ENCODE results near the gene GPN3. TPM values are rescaled to one million over a fixed set of nuclear protein-coding genes. Genes with fewer than 3 reads are reported as not detected.

The GPN3 gene
- total and polyA plus RNA-seq, 2 of the 8 experiments (the other 6 are each of a cell fraction or from before 2014, with no cell fraction given) = 49.7 to 52.9 TPM

DNA sequence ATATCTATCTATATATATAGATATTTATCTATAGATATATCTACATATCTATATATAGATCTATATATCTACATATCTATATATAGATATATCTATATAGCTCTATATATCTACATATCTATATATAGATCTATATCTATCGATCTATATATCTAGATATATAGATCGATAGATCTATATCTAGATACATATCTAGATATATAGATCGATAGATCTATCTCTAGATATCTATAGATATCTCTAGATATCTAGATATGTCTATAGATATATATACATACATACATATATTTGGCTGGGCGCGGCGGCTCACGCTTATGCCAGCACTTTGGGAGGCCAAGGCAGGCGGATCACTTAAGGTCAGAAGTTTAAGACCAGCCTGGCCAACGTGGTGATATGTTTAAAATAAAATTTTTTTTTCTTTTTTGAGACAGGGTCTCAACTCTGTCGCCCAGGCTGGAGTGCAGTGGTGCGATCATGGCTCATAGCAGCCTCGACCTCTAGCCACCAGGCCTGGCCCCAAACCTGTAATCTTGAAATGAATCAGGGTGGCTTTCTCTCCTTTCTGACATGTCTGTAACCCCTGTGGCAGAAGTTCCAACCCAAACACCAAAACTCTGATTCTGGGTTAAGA is 36.0 kb downstream of the GPN3 start:
- H3K27ac ChIP-seq (ENCODE audit: low read depth, low read length) = no peak overlapping the region
- POLR2A ChIA-PET (ENCODE audit: partially characterized antibody) = interaction anchor here (0.5 to 1.5 kb wide), 13 partner anchors 11 to 281 kb away, joined by 3 to 11 read pairs (median 5); partner anchors contain the start of genes ANAPC7, ARPC3, ATP2A2 and FAM216A
- H4K20me1 ChIP-seq (replicated peaks in 1 of 2; ENCODE audit: control insufficient read depth in 1 of 2, insufficient read depth in 2 of 2, low read length in 2 of 2) = no peaks in the 10 kb centered on the region
- H2BK20ac ChIP-seq (ENCODE audit: low read length) = no peak overlapping the region
- H2BK12ac ChIP-seq (ENCODE audit: low read depth, low read length) = no peak overlapping the region
- no peak overlapping the region for H4K8ac ChIP-seq (ENCODE audit: extremely low read depth, insufficient read depth, low read length)
- H3K4me3 ChIP-seq (ENCODE audit: extremely low read depth in 1 of 4, insufficient read depth in 2 of 4, low read depth in 3 of 4, low read length in 4 of 4) = peak overlapping the region in 1 of 4 experiments; percentile 65; a peak in 1 of 8 replicates
- no peak overlapping the region for H4K5ac ChIP-seq (ENCODE audit: insufficient read length, low read depth, low read length)
- no peak overlapping the region for H3K18ac ChIP-seq (ENCODE audit: extremely low read depth, low read length)
- no peaks in the 10 kb centered on the region for H3K23me2 ChIP-seq (ENCODE audit: low read depth, low read length)
- H3K23ac ChIP-seq (ENCODE audit: insufficient read length) = no peak overlapping the region
- 93% methylated on average over 12 of the region's 12 CpGs; no CpG with 5 or more reads in 1 of the 2 experiments for WGBS, 2 experiments (ENCODE audit: extremely low coverage in 1 of 2, insufficient coverage in 1 of 2, insufficient read length in 1 of 2, insufficient replicate concordance in 2 of 2, low coverage in 1 of 2, low lambda C conversion rate in 2 of 2, missing lambda C conversion rate in 1 of 2)
- no peak overlapping the region for H3K9ac ChIP-seq (replicated peaks in 1 of 4; ENCODE audit: extremely low read depth in 1 of 4, low read depth in 3 of 4, low read length in 3 of 4)
- H3K4ac ChIP-seq (replicated peaks; ENCODE audit: insufficient read length, low read depth, low read length) = no peak overlapping the region
- no peak overlapping the region for H2BK120ac ChIP-seq (replicated peaks; ENCODE audit: low read depth, low read length)
- no peak overlapping the region for H3K56ac ChIP-seq (replicated peaks; ENCODE audit: insufficient read length, low read depth, low read length)
- no peaks in the 10 kb centered on the region for H3K27me3 ChIP-seq (replicated peaks in 1 of 4; ENCODE audit: control insufficient read depth in 3 of 4, extremely low read depth in 1 of 4, insufficient read depth in 3 of 4, low read length in 3 of 4)
- H3K79me1 ChIP-seq (ENCODE audit: low read depth, low read length) = no peaks in the 10 kb centered on the region
- no peak overlapping the region for H2AK5ac ChIP-seq (ENCODE audit: low read depth, low read length)
- H4K91ac ChIP-seq (replicated peaks; ENCODE audit: insufficient read length, low read length) = no peak overlapping the region
- peaks cover 0 to 17% (median 11%) of the 10 kb centered on the region in 4 experiments; a peak in 5 of 8 replicates for H3K36me3 ChIP-seq (ENCODE audit: control insufficient read depth in 2 of 4, insufficient read depth in 4 of 4, low read length in 3 of 4)
- no peak overlapping the region for H2BK5ac ChIP-seq (ENCODE audit: low read depth, low read length)
- no peaks in the 10 kb centered on the region for H3K4me1 ChIP-seq (replicated peaks in 1 of 4; ENCODE audit: control insufficient read depth in 3 of 4, insufficient read depth in 4 of 4, low read length in 3 of 4)
- FAIRE-seq (no peak), DNase-seq (ENCODE audit: low read depth in 1 of 2, low spot score in 2 of 2) (no peak)
- H2AFZ ChIP-seq (ENCODE audit: low read length) = no peak overlapping the region; the same call in 1 of the 2 replicates
- no peaks in the 10 kb centered on the region for H3K79me2 ChIP-seq (ENCODE audit: control insufficient read depth in 1 of 2, insufficient read depth in 2 of 2, low read length in 2 of 2)
- CTCF ChIA-PET (ENCODE audit: partially characterized antibody) = interaction anchor here (0.6 to 2.2 kb wide), 40 partner anchors 11 to 1880 kb away, joined by 3 to 25 read pairs (median 4); partner anchors contain the start of genes ANAPC7 and ARPC3
- no peak overlapping the region for H3K4me2 ChIP-seq (ENCODE audit: insufficient read depth in 1 of 2, low read depth in 2 of 2, low read length in 2 of 2)
- H3K9me3 ChIP-seq (ENCODE audit: insufficient read depth in 2 of 2, low read depth in 1 of 2, low read length in 1 of 2) = no peaks in the 10 kb centered on the region
- H3K14ac ChIP-seq (ENCODE audit: insufficient read length) = no peak overlapping the region
- H2BK15ac ChIP-seq (ENCODE audit: low read length) = no peak overlapping the region
- TF ChIP-seq RNF2 (IDR thresholded peaks at IDR 0.05; ENCODE audit: borderline replicate concordance, low read depth, low read length, missing control alignments, poor library complexity, severe bottlenecking) (no peak), SP4 (IDR thresholded peaks at IDR 0.05; ENCODE audit: low read length) (no peak), TCF12 (IDR thresholded peaks at IDR 0.05; ENCODE audit: low read depth, low read length) (no peak), EGR1 (IDR thresholded peaks at IDR 0.05; ENCODE audit: borderline replicate concordance, low read depth, low read length) (no peak), ASH2L (IDR thresholded peaks at IDR 0.05; ENCODE audit: low read length) (no peak), ZNF274 (IDR thresholded peaks at IDR 0.05; ENCODE audit: borderline replicate concordance, extremely low read depth, low read length) (no peak), EZH2 (IDR thresholded peaks at IDR 0.05; ENCODE audit: low read depth, low read length, severe bottlenecking) (no peak), RAD21 (IDR thresholded peaks at IDR 0.05 in 1 of 2, conservative IDR thresholded peaks at IDR 0.05 in 1 of 2; ENCODE audit: low read depth in 2 of 2, low read length in 2 of 2) (no peak), TAF1 (IDR thresholded peaks at IDR 0.05; ENCODE audit: low read depth, low read length) (no peak), SP2 (IDR thresholded peaks at IDR 0.05; ENCODE audit: low read length) (no peak), TAF7 (optimal IDR thresholded peaks at IDR 0.05; ENCODE audit: borderline replicate concordance, low read depth, low read length) (no peak)
- TF ChIP-seq, protein P1, sequence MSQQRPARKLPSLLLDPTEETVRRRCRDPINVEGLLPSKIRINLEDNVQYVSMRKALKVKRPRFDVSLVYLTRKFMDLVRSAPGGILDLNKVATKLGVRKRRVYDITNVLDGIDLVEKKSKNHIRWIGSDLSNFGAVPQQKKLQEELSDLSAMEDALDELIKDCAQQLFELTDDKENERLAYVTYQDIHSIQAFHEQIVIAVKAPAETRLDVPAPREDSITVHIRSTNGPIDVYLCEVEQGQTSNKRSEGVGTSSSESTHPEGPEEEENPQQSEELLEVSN (IDR thresholded peaks at IDR 0.05) = no peak

All from H1 (cell line).